ENCODE data around the gene SRMS.

Gene SRMS

DNA sequence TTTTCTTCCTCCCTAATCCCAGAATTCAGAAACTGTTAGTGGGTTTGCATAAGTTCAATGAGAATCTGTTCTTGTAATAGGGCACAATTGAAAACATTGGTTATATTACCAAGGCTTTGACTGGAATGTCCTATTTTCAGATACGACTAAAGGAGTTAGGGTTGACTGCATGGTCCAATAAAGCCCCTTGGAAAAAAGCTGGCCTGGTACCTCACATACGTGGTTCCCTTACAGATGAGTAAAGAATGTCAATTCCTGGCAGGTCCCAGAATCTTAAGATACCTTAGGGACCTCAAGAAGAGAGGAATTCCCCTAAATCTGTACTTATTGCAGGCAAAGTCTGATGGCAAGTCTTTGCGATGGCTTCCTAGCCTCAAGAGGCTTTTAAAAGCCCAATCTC is 22.4 kb downstream of the SRMS start:
- H2AFZ ChIP-seq (ENCODE audit: low read depth), result no peak overlapping the region
- no peak overlapping the region for H3K9ac ChIP-seq
- H3K27me3 ChIP-seq (ENCODE audit: insufficient read depth, low read depth), result peaks cover 57% of the 10 kb centered on the region
- no peak overlapping the region for H3K27ac ChIP-seq
- TF ChIP-seq, protein P1, sequence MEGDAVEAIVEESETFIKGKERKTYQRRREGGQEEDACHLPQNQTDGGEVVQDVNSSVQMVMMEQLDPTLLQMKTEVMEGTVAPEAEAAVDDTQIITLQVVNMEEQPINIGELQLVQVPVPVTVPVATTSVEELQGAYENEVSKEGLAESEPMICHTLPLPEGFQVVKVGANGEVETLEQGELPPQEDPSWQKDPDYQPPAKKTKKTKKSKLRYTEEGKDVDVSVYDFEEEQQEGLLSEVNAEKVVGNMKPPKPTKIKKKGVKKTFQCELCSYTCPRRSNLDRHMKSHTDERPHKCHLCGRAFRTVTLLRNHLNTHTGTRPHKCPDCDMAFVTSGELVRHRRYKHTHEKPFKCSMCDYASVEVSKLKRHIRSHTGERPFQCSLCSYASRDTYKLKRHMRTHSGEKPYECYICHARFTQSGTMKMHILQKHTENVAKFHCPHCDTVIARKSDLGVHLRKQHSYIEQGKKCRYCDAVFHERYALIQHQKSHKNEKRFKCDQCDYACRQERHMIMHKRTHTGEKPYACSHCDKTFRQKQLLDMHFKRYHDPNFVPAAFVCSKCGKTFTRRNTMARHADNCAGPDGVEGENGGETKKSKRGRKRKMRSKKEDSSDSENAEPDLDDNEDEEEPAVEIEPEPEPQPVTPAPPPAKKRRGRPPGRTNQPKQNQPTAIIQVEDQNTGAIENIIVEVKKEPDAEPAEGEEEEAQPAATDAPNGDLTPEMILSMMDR (conservative IDR thresholded peaks at IDR 0.05; ENCODE audit: low read depth, low read length), result no peak
- no peaks in the 10 kb centered on the region for H4K20me1 ChIP-seq (ENCODE audit: insufficient read depth)
- H3K4me3 ChIP-seq (IDR thresholded peaks at IDR 0.05; ENCODE audit: insufficient read depth, low read depth, low read length), result no peak overlapping the region
- no peaks in the 10 kb centered on the region for H3K4me1 ChIP-seq (ENCODE audit: low read depth, poor library complexity, severe bottlenecking)
- H3K79me2 ChIP-seq (ENCODE audit: insufficient read depth, low read depth), result no peaks in the 10 kb centered on the region
- no peaks in the 10 kb centered on the region for H3K36me3 ChIP-seq (ENCODE audit: insufficient read depth)
- no peak overlapping the region for H3K4me2 ChIP-seq

DNA sequence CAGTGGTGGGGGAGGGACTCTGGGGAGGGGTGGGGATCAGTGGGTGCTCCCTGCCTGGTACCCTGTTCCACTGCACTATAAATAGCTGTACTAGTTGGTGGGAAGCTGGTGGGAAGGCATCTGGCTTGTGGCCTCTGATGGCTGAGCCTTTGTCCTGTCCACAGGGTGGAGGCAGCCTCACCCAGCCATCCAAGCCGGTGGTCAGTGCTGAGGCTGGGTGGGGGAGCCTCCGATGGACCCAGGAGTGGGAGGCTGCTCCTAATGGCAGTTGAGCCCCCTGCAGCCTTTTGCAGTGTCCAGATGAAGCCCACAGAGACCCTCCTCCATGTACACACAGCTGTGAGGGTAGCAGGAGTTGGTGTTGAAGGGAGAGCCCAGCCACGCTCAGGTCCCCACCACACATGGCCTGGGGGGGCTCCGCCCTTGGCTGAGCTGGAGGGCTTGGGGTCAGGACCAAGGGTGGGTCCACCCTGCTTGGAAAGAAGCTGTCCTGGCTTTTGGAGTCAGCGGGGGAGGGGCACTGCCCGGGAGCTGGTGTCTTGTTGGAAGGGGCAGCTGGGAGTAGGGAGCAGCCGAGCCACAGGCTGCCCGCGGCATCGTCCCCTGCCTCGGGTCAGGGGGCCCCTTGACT is 24.5 kb downstream of the SRMS start:
- Histone ChIP-seq H3K27me3 (ENCODE audit: insufficient read depth, low read depth) (peaks cover 57% of the 10 kb centered on the region), H2AFZ (ENCODE audit: low read depth) (no peak overlapping the region), H3K79me2 (ENCODE audit: insufficient read depth, low read depth) (no peaks in the 10 kb centered on the region), H3K36me3 (ENCODE audit: insufficient read depth) (no peaks in the 10 kb centered on the region), H3K4me3 (IDR thresholded peaks at IDR 0.05; ENCODE audit: insufficient read depth, low read depth, low read length) (no peak overlapping the region), H3K27ac (no peak overlapping the region), H3K4me1 (ENCODE audit: low read depth, poor library complexity, severe bottlenecking) (no peaks in the 10 kb centered on the region), H4K20me1 (ENCODE audit: insufficient read depth) (no peaks in the 10 kb centered on the region), H3K9ac (no peak overlapping the region), H3K4me2 (no peak overlapping the region)
- TF ChIP-seq, protein P1 (conservative IDR thresholded peaks at IDR 0.05; ENCODE audit: low read depth, low read length), result no peak

DNA sequence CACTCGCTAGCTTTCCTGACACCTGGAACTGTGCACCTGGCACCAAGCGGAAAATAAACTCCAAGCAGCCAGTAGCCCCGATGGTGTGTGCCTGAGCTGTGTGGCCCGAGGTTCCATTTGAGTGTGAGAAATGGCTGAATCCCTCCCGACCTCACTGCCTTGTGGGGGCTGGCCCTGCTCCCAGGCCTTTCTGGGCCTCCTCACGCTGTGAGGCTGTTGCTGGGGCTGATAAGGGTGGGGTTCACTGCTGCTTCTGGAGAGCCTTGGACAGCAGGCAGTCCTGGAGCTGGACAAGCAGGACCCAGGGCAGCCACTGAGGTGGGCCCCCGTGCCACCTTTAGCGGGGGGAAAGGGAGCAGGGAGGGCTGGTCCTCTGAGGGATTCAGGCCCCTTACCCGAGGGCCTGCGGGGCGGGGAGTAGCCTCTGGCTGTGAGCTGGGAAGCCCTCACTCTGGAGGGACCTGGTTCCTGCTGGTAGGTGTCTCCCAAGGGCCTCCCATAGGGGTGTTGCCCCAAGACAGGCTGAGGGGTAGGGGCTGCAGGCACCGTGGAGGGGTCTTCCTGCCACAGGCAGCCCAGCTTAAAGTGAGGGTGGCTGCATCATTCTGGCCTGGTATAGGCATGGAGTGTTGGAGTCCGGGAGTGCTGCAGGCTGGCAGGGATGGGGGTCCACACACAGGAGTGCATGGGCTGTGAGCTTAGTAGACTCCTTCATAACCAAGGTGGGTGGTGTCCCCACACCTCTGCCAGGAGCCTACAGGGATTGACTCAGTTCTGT is 25.3 kb downstream of the SRMS start:
- Histone ChIP-seq H3K27me3 (ENCODE audit: insufficient read depth, low read depth) (peaks cover 57% of the 10 kb centered on the region), H4K20me1 (ENCODE audit: insufficient read depth) (no peaks in the 10 kb centered on the region), H3K4me2 (no peak overlapping the region), H2AFZ (ENCODE audit: low read depth) (no peak overlapping the region), H3K36me3 (ENCODE audit: insufficient read depth) (no peaks in the 10 kb centered on the region), H3K79me2 (ENCODE audit: insufficient read depth, low read depth) (no peaks in the 10 kb centered on the region), H3K4me3 (IDR thresholded peaks at IDR 0.05; ENCODE audit: insufficient read depth, low read depth, low read length) (no peak overlapping the region), H3K4me1 (ENCODE audit: low read depth, poor library complexity, severe bottlenecking) (no peaks in the 10 kb centered on the region), H3K9ac (no peak overlapping the region), H3K27ac (no peak overlapping the region)
- TF ChIP-seq, protein P1 (conservative IDR thresholded peaks at IDR 0.05; ENCODE audit: low read depth, low read length), result no peak

DNA sequence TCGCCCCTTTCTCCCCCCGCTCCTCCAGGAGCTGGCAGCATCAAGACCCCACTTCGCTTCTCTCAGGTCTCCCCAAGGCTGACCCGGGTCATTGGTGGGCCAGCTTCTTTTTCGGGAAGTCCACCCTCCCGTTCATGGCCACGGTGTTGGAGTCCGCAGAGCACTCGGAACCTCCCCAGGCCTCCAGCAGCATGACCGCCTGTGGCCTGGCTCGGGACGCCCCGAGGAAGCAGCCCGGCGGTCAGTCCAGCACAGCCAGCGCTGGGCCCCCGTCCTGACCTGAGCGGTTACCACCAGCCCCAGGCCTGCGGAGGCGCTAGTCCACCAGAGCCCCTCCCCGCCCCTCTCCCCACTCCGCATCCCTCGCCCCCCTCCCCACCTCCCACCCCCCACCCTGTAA is 25.9 kb downstream of the SRMS start:
- Histone ChIP-seq H3K79me2 (ENCODE audit: insufficient read depth, low read depth) (no peaks in the 10 kb centered on the region), H3K4me3 (IDR thresholded peaks at IDR 0.05; ENCODE audit: insufficient read depth, low read depth, low read length) (no peak overlapping the region), H3K9ac (no peak overlapping the region), H4K20me1 (ENCODE audit: insufficient read depth) (no peaks in the 10 kb centered on the region), H3K4me2 (no peak overlapping the region), H2AFZ (ENCODE audit: low read depth) (no peak overlapping the region), H3K27me3 (ENCODE audit: insufficient read depth, low read depth) (peaks cover 57% of the 10 kb centered on the region), H3K36me3 (ENCODE audit: insufficient read depth) (no peaks in the 10 kb centered on the region), H3K27ac (no peak overlapping the region), H3K4me1 (ENCODE audit: low read depth, poor library complexity, severe bottlenecking) (no peaks in the 10 kb centered on the region)
- TF ChIP-seq, protein P1 (conservative IDR thresholded peaks at IDR 0.05; ENCODE audit: low read depth, low read length), result no peak

Data from KMS-11 (cell line).